Astrocyte (in vitro differentiated cells and primary cell): ENCODE data around the gene PHAX.

ENCODE experiments used
- CTCF ChIP-seq: IDR thresholded peaks from 2 replicates; pipeline ENCODE4 v1.5.1; 2011; ENCODE audit warnings: low read depth, mild to moderate bottlenecking, inconsistent platforms, low read length, moderate library complexity; ENCODE audit not compliant: insufficient read depth
- EZH2 ChIP-seq: IDR thresholded peaks from 2 replicates; pipeline ENCODE4 v1.6.1; 2012; ENCODE audit warnings: mild to moderate bottlenecking, low read length, inconsistent platforms; ENCODE audit not compliant: insufficient read depth

DNA sequence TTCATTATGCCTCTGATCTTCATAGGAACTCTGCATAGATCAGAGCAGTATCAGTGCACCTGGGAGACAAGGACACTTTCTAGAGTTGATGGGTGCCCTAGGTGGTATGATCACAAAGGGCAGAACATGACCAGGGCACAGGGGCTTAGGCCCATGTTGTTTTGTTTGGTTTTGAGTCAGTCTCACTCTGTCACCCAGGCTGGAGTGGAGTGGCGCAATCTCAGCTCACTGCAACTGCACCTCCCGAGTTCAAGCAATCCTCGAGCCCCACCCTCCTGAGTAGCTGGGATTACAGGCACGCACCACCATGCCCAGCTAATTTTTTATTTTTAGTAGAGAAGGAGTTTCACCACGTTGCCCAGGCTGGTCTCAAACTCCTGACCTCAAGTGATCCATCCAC, 23.3 kb upstream of the PHAX start:
- no peak for TF ChIP-seq CTCF
- TF ChIP-seq EZH2, result no peak
